Pancreas (tissue), 10 donors: ENCODE results near the gene SMARCD2. TPM values are rescaled to one million over a fixed set of nuclear protein-coding genes. Genes with fewer than 3 reads are reported as not detected.
"Not testable (repeated sequence)": the region's sequence is repeated elsewhere in the genome, so short reads cannot be mapped to it uniquely, and the experiment has no call there.

Experiments used
- ATAC-seq, 4 donors: fragments of 200-7000 bp; cut with Tn5 transposase; one replicate each; pipeline versions ENCODE4 v1.8.0 to v1.9.1; 2020; ENCODE audit warnings: mild to moderate bottlenecking in 4 of 4, moderate library complexity in 4 of 4
- DNase-seq, 6 donors: peaks; one replicate each; pipeline ENCODE4 v3.0.0-alpha.2; 2020
- FAIRE-seq: peaks from 2 replicates; lab custom pipeline; 2012; peaks lifted over from hg19 to GRCh38; lab: Jason Lieb, UNC
- H3K27ac ChIP-seq, 4 donors: fragments of 200-600 bp; sonication (generic); 1 replicate in 3 of 4; 2 replicates in 1 of 4; pipeline versions ENCODE4 v1.5.0 to v1.8.0; 2020
- H3K27me3 ChIP-seq, 4 donors: fragments of 200-600 bp; one replicate each; pipeline ENCODE4 v1.8.0; 2021
- H3K36me3 ChIP-seq, 3 donors: fragments of 200-600 bp; sonication (generic) in 1 of 3; one replicate each; pipeline versions ENCODE4 v1.5.0 to v1.8.0; 2020 to 2021
- H3K4me1 ChIP-seq, 3 donors: fragments of 200-600 bp; one replicate each; pipeline ENCODE4 v1.8.0; 2021
- H3K4me3 ChIP-seq, 4 donors: fragments of 200-600 bp; sonication (generic) in 2 of 4; one replicate each; pipeline versions ENCODE4 v1.5.0 to v1.8.0; 2020 to 2021
- H3K9me3 ChIP-seq, 4 donors: fragments of 200-600 bp; one replicate each; pipeline ENCODE4 v1.8.0; 2021
- WGBS, 2 donors: extraction: QIAGEN DNeasy Blood & Tissue Kit; methylation state at CpG; one replicate each; pipeline ENCODE4 v1.1.7; 2013; 5-methylcytosine and 5-hydroxymethylcytosine counted together
- intact Hi-C, 3 donors: fragments of 100-400 bp; cut with DNase I; formaldehyde crosslinking; loops; one replicate each; pipeline versions ENCODE4 v1.11.1 to v1.14.2; 2022
- polyA plus RNA-seq, 2 donors: library from polyadenylated mRNA; stranded (reverse); fragments of 200-250 nt; gene quantifications; one replicate each; pipeline ENCODE4 v1.2.3, GENCODE V29; 2013
- total RNA-seq, 6 donors: library from RNA; stranded (reverse); fragmentation: NEBNext Ultra II Directional in 4 of 6; extraction: Animal tissue kit (Norgen Biotek cat#: 25700) in 4 of 6; gene quantifications; one replicate each; pipeline versions ENCODE4 v1.2.1 to v1.2.4, GENCODE V29; 2021 to 2023
- TF ChIP-seq, protein P1 (sequence below), 4 donors: fragments of 200-600 bp; sonication (generic) in 3 of 4; IDR thresholded peaks; one replicate each; pipeline versions ENCODE4 v1.5.0 to v1.8.0; 2021; ENCODE audit warnings: antibody characterized with exemption in 4 of 4
- donor health status: healthy with polysubstance abuse.
- donor health status: DM: no; HTN: no; CAD: no; lungs with moderate emphysema.
- donor health status: DM: no; HTN: no; CAD: no.
- donor health status: control.
- donor health status: control.
- donor health status: Bipolar disorder and iron deficiency.
- donor health status: DM: yes; HTN: yes; CAD: no.
- donor health status: DM: no; HTN: no; CAD: no.
- donor health status: DM: no; HTN: no; CAD: no.
- donor health status: DM: yes; HTN: yes; CAD: no.

SMARCD2 gene
- total and polyA plus RNA-seq, 8 donors: 37.6 to 57.3 (median 47.2) TPM

DNA sequence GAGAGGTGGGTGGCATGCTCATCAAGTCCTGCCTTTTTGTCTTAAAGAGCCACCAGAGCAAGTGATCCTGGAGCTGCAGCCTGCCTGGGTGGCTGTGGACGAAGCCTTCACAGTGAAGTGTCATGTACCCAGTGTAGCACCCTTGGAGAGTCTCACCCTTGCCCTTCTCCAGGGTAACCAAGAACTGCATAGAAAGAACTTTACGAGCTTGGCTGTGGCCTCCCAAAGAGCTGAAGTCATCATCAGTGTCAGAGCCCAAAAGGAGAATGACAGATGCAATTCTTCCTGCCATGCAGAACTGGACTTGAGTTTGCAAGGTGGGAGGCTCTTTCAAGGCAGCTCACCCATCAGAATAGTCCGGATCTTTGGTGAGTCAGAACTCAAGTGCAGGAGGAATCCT lies 16.8 kb upstream of the SMARCD2 start:
- ATAC-seq (no peak), DNase-seq (no peak), FAIRE-seq (no peak)
- H3K9me3 ChIP-seq: no peaks in the 10 kb centered on the region
- no peaks in the 10 kb centered on the region for H3K4me1 ChIP-seq
- H3K27me3 ChIP-seq: no peaks in the 10 kb centered on the region
- intact Hi-C loops: no loop called here
- H3K36me3 ChIP-seq: no peaks in the 10 kb centered on the region
- TF ChIP-seq, protein P1, sequence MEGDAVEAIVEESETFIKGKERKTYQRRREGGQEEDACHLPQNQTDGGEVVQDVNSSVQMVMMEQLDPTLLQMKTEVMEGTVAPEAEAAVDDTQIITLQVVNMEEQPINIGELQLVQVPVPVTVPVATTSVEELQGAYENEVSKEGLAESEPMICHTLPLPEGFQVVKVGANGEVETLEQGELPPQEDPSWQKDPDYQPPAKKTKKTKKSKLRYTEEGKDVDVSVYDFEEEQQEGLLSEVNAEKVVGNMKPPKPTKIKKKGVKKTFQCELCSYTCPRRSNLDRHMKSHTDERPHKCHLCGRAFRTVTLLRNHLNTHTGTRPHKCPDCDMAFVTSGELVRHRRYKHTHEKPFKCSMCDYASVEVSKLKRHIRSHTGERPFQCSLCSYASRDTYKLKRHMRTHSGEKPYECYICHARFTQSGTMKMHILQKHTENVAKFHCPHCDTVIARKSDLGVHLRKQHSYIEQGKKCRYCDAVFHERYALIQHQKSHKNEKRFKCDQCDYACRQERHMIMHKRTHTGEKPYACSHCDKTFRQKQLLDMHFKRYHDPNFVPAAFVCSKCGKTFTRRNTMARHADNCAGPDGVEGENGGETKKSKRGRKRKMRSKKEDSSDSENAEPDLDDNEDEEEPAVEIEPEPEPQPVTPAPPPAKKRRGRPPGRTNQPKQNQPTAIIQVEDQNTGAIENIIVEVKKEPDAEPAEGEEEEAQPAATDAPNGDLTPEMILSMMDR (IDR thresholded peaks at IDR 0.05): no peak
- H3K27ac ChIP-seq: no peak overlapping the region
- WGBS, 2 donors: 56 to 84% methylated on average over 3 of the region's 3 CpGs
- no peak overlapping the region for H3K4me3 ChIP-seq

DNA sequence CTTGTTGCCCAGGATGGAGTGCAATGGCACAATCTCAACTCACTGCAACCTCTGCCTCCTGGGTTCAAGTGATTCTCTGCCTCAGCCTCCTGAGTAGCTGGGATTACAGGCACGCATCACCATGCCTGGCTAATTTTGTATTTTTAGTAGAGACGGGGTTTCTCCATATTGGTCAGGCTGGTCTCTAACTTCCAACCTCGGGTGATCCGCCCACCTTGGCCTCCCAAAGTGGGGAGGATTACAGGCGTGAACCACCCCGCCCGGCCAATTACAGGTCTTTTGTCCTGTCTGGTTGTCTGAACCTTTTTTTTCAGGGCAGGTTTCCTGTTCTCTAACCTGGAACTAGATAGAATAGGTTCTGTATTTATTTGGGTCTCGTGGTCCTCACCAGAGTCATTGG lies 13.9 kb upstream of the SMARCD2 start:
- WGBS, 2 donors: 83 to 87% methylated on average over 8 of the region's 8 CpGs
- H3K36me3 ChIP-seq, H3K9me3 ChIP-seq, H3K27me3 ChIP-seq, H3K4me1 ChIP-seq, H3K27ac ChIP-seq, H3K4me3 ChIP-seq, DNase-seq, FAIRE-seq, intact Hi-C loops, ATAC-seq: not testable (repeated sequence)

DNA sequence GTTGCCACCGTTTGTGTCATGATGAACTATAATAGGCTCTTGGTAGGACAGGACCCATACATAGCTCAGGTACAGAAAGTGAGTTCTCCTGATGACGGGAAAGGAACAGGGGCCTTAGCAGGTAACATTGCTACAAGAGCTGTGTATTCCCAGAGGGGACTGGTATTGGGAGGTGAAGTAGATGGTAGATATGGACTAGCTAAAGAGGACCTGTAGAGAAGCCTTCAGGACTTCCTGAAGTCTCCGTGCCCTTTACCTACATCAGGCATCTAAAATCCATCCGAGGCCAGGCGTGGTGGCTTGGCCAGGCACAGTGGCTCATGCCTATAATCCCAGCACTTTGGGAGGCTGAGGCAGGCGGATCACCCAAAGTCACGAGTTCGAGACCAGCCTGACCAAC lies 12.7 kb upstream of the SMARCD2 start:
- Histone ChIP-seq H3K27ac (no peak overlapping the region), H3K4me1 (no peaks in the 10 kb centered on the region), H3K36me3 (no peaks in the 10 kb centered on the region), H3K9me3 (no peaks in the 10 kb centered on the region), H3K27me3 (no peaks in the 10 kb centered on the region), H3K4me3 (no peak overlapping the region)
- intact Hi-C loops: no loop called here
- 78 to 79% methylated on average over 8 of the region's 8 CpGs for WGBS, 2 donors
- TF ChIP-seq, protein P1 (IDR thresholded peaks at IDR 0.05): no peak
- no peak for DNase-seq
- no peak for ATAC-seq
- no peak for FAIRE-seq

DNA sequence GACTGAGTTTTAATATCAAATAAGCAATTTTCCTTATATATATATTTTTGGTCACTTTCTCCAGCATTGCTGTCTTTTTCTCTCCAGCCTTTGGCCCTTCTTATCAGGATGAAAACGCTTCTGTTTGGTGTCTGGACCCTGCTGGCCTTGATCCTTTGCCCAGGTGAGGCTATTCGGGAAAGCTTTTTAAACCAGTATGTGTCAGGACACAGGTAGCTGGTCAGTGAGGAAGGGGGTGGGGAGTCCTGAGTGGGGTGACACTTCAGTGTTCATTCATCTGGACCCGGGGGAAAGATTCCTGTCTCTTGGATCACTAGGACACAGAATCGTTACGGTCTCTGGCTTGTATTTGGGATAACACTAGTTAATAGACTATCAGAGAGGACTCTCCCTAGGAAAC lies 12.2 kb upstream of the SMARCD2 start:
- intact Hi-C loops: no loop called here
- H3K4me1 ChIP-seq: no peaks in the 10 kb centered on the region
- no peaks in the 10 kb centered on the region for H3K9me3 ChIP-seq
- WGBS, 2 donors: 44 to 48% methylated on average over 5 of the region's 5 CpGs
- no peak overlapping the region for H3K4me3 ChIP-seq
- no peak for ATAC-seq
- TF ChIP-seq, protein P1 (IDR thresholded peaks at IDR 0.05): no peak
- no peak overlapping the region for H3K27ac ChIP-seq
- FAIRE-seq: no peak
- no peaks in the 10 kb centered on the region for H3K27me3 ChIP-seq
- no peak for DNase-seq
- H3K36me3 ChIP-seq: no peaks in the 10 kb centered on the region

DNA sequence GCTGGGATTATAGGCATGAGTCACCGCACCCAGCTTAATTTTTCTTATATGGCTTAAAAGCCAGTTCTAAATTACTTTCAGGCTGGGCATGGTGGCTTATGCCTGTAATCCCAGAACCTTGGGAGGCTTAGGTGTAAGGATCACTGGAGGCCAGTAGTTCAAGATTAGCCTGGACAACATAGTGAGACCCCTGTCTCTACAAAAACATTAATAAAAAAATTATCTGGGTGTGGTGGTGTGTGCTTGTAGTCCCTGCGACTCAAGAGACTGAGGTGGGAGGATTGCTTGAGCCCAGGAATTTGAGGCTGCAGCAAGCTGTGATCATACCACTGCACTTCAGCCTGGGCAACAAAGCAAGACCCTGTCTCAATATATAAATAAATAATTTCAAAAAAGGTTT lies 10.8 kb upstream of the SMARCD2 start:
- Histone ChIP-seq H3K4me3 (no peak overlapping the region), H3K27ac (no peak overlapping the region), H3K4me1 (peaks cover 0 to 3% (median 0%) of the 10 kb centered on the region in 3 donors), H3K36me3 (no peaks in the 10 kb centered on the region), H3K27me3 (no peaks in the 10 kb centered on the region), H3K9me3 (no peaks in the 10 kb centered on the region)
- intact Hi-C loops: no loop called here
- no peak for DNase-seq
- 88 to 92% methylated on average over 2 of the region's 2 CpGs for WGBS, 2 donors
- FAIRE-seq: no peak
- no peak for ATAC-seq
- TF ChIP-seq, protein P1 (IDR thresholded peaks at IDR 0.05): no peak
